GM12878 (cell line): ENCODE data around the gene OGFOD2. TPM values are rescaled to one million over a fixed set of nuclear protein-coding genes. Genes with fewer than 3 reads are reported as not detected.

Experiments used
- ATAC-seq: fragments of 200-7000 bp; cut with Tn5 transposase; 3 replicates; pipeline ENCODE4 v1.9.1; 2020; ENCODE audit warnings: mild to moderate bottlenecking, moderate library complexity
- BruUV-seq: library from RNA; stranded (reverse); fragments of 400-500 nt; replicated peaks from 2 replicates; lab custom pipeline; 2021; lab: Mats Ljungman, UMichigan
- CTCF ChIA-PET: fragments of 300-600 bp; sonication (Branson Sonifier 250); formaldehyde crosslinking; extraction: SDS; loops from one replicate; lab custom pipeline; 2021; ENCODE audit warnings: inconsistent platforms; lab: Yijun Ruan, JAX
- POLR2A ChIA-PET: fragments of 350-600 bp; formaldehyde crosslinking; extraction: SDS; loops from one replicate; lab custom pipeline; 2021; ENCODE audit warnings: inconsistent platforms; lab: Charles Lee
- RAD21 ChIA-PET: fragments of 300-600 bp; sonication (Branson Sonifier 250); formaldehyde crosslinking; loops from one replicate; lab custom pipeline; 2023; ENCODE audit warnings: antibody characterized with exemption; ENCODE audit not compliant: unreplicated experiment; lab: Charles Lee
- SMC1A ChIA-PET: fragments of 300-600 bp; sonication (Branson Sonifier 250); formaldehyde crosslinking; loops from one replicate; lab custom pipeline; 2023; ENCODE audit not compliant: unreplicated experiment, uncharacterized antibody; lab: Charles Lee
- DNase-seq: peaks from one replicate; pipeline ENCODE4 v3.0.0-alpha.2; 2011; ENCODE audit warnings: low read depth, low spot score
- FAIRE-seq: peaks from 3 replicates; lab custom pipeline; 2011; peaks lifted over from hg19 to GRCh38; lab: Jason Lieb, UNC
- H2AFZ ChIP-seq: 2 replicates; pipeline ENCODE4 v1.6.0; 2011; ENCODE audit warnings: low read depth, low read length, control low read depth; ENCODE audit not compliant: control insufficient read depth
- H3K27ac ChIP-seq: 2 replicates; pipeline ENCODE4 v1.5.1; 2011; ENCODE audit warnings: control low read depth; ENCODE audit not compliant: control insufficient read depth, insufficient read depth
- H3K27me3 ChIP-seq, 2 experiments: replicated peaks in 1 of 2; 2 replicates each; pipeline versions ENCODE4 v1.6.0 to v1.6.1; 2011; ENCODE audit warnings: low read length in 1 of 2; ENCODE audit not compliant: control insufficient read depth in 2 of 2, insufficient read depth in 2 of 2
- H3K36me3 ChIP-seq, 2 experiments: 2 replicates each; pipeline ENCODE4 v1.5.1; 2011; ENCODE audit warnings: low read length in 1 of 2; ENCODE audit not compliant: control insufficient read depth in 2 of 2, insufficient read depth in 2 of 2
- H3K4me1 ChIP-seq: 2 replicates; pipeline ENCODE4 v1.6.1; 2011; ENCODE audit warnings: mild to moderate bottlenecking, low read length, moderate library complexity, mixed read lengths; ENCODE audit not compliant: control insufficient read depth, insufficient read depth
- H3K4me2 ChIP-seq: 2 replicates; pipeline ENCODE4 v1.6.0; 2011; ENCODE audit warnings: control low read depth; ENCODE audit not compliant: control insufficient read depth, insufficient read depth
- H3K4me3 ChIP-seq: fragments of 200-600 bp; sonication (generic); 2 replicates; pipeline ENCODE4 v1.5.1; 2016
- H3K79me2 ChIP-seq: 2 replicates; pipeline ENCODE4 v1.6.0; 2011; ENCODE audit warnings: low read length; ENCODE audit not compliant: control insufficient read depth, insufficient read depth
- H3K9ac ChIP-seq: 2 replicates; pipeline ENCODE4 v1.8.0; 2011; ENCODE audit warnings: low read length, control low read depth, mixed read lengths; ENCODE audit not compliant: control insufficient read depth, insufficient read depth
- H3K9me3 ChIP-seq: replicated peaks from 3 replicates; pipeline ENCODE4 v1.5.1; 2011; ENCODE audit warnings: mild to moderate bottlenecking, low read length; ENCODE audit not compliant: control insufficient read depth, insufficient read depth
- H4K20me1 ChIP-seq: 2 replicates; pipeline ENCODE4 v1.6.0; 2011; ENCODE audit not compliant: control insufficient read depth, insufficient read depth
- CHD1 ChIP-seq: IDR thresholded peaks from 2 replicates; pipeline ENCODE4 v1.6.1; 2012; ENCODE audit warnings: low read depth, low read length, improper control_type of control experiment
- IKZF2 ChIP-seq, 2 experiments: fragments of 450-650 bp; IDR thresholded peaks; 2 replicates each; pipeline ENCODE4 v1.6.1; 2017; ENCODE audit warnings: mild to moderate bottlenecking in 2 of 2, moderate library complexity in 2 of 2
- IRF5 ChIP-seq: fragments of 450-650 bp; IDR thresholded peaks from 2 replicates; pipeline ENCODE4 v1.6.1; 2017; ENCODE audit warnings: borderline replicate concordance
- SKIL ChIP-seq: fragments of 450-650 bp; IDR thresholded peaks from 2 replicates; pipeline ENCODE4 v1.6.1; 2017; ENCODE audit warnings: mild to moderate bottlenecking, low read depth, inconsistent platforms; ENCODE audit not compliant: poor library complexity, severe bottlenecking
- SMAD5 ChIP-seq: IDR thresholded peaks from 2 replicates; pipeline ENCODE4 v1.6.1; 2016; ENCODE audit warnings: antibody characterized with exemption, low read depth
- SREBF1 ChIP-seq: IDR thresholded peaks from 2 replicates; pipeline ENCODE4 v1.6.1; 2012; ENCODE audit warnings: mild to moderate bottlenecking, low read length
- SREBF2 ChIP-seq: IDR thresholded peaks from 2 replicates; pipeline ENCODE4 v1.6.1; 2012; ENCODE audit warnings: mild to moderate bottlenecking, low read length
- STAT1 ChIP-seq: fragments of 450-650 bp; conservative IDR thresholded peaks from 2 replicates; pipeline ENCODE4 v1.6.1; 2014; ENCODE audit warnings: antibody characterized with exemption, mild to moderate bottlenecking
- ZBTB11 ChIP-seq: fragments of 450-650 bp; formaldehyde crosslinking; IDR thresholded peaks from 2 replicates; pipeline ENCODE4 v1.5.0; 2022; ENCODE audit warnings: mild to moderate bottlenecking, missing genetic modification characterization
- WGBS: methylation state at CpG from one replicate; pipeline ENCODE4 v1.1.6; 2016; ENCODE audit warnings: low lambda C conversion rate; ENCODE audit not compliant: insufficient replicate concordance, insufficient coverage; ENCODE audit errors: missing lambda C conversion rate; 5-methylcytosine and 5-hydroxymethylcytosine counted together
- in situ Hi-C: fragments of 300-500 bp; cut with MboI; formaldehyde crosslinking; loops from 9 replicates; pipeline ENCODE4 v1.14.3; 2018; ENCODE audit warnings: mixed read lengths
- intact Hi-C: fragments of 100-400 bp; cut with micrococcal nuclease; formaldehyde crosslinking; loops from one replicate; pipeline ENCODE4 v1.14.2; 2022; ENCODE audit not compliant: unreplicated experiment
- polyA plus RNA-seq, 11 experiments: library from polyadenylated mRNA; depleted of rRNA in 4 of 11; unstranded in 6 of 11; stranded (reverse) in 5 of 11; fragments of >200 nt; fragmentation: Nextera tagmentation in 4 of 11; fragmentation: Illumina TruSeq in 1 of 11; extraction: Ambion mirVana in 4 of 11; extraction: Trizol in 1 of 11; gene quantifications; 1 replicate in 1 of 11; 2 replicates in 10 of 11; pipeline versions ENCODE4 v1.2.1 to v1.2.3, GENCODE V29; 2011 to 2016; ENCODE audit warnings: inconsistent platforms in 2 of 11, missing spikeins in 2 of 11, low read depth in 1 of 11
- total RNA-seq, 4 experiments: library from RNA; depleted of rRNA in 3 of 4; stranded (reverse); fragments of >200 nt in 3 of 4; fragmentation: Illumina TruSeq in 1 of 4; extraction: Trizol in 1 of 4; gene quantifications; 2 replicates each; pipeline versions ENCODE4 v1.2.1 to v1.2.3, GENCODE V29; 2013 to 2021

The OGFOD2 gene
- total and polyA plus RNA-seq, 10 of the 15 experiments (the other 5 are each of a cell fraction or from before 2014, with no cell fraction given): 0.93 to 29.2 (median 16.3) TPM

GRCh38 chr12:122998316-122998715 lies 23.3 kb downstream of the OGFOD2 start:
- Histone ChIP-seq H3K27me3 (no peaks in the 10 kb centered on the region; a peak in 1 of 4 replicates), H3K9ac (no peak overlapping the region), H3K4me2 (no peak overlapping the region)
- no peak for FAIRE-seq
- SMC1A ChIA-PET: no interaction called here
- ATAC-seq: no peak
- TF ChIP-seq IRF5 (no peak), SREBF1 (no peak), STAT1 (no peak)
- TF ChIP-seq, all 136 proteins: peak for 0
- Histone ChIP-seq H3K27ac (no peak overlapping the region), H2AFZ (no peak overlapping the region), H3K9me3 (no peaks in the 10 kb centered on the region), H3K4me3 (no peak overlapping the region), H3K79me2 (no peaks in the 10 kb centered on the region), H3K4me1 (peaks cover 7% of the 10 kb centered on the region), H3K36me3 (no peaks in the 10 kb centered on the region), H4K20me1 (no peaks in the 10 kb centered on the region)
- DNase-seq: no peak
- POLR2A ChIA-PET: interaction anchor here (0.7 kb wide), 1 partner anchor 156 kb away, joined by 3 read pairs; no protein-coding TSS in a partner anchor
- WGBS: 45% methylated on average over 4 of the region's 4 CpGs
- no TSS peak for BruUV-seq
- intact Hi-C loops (no loop called here), in situ Hi-C loops (no loop called here)
- CTCF ChIA-PET: interaction anchor here (0.7 kb wide), 1 partner anchor 13 kb away, joined by 3 read pairs; no protein-coding TSS in a partner anchor
- RAD21 ChIA-PET: no interaction called here

- H3K4me2 ChIP-seq: no peak overlapping the region
- TF ChIP-seq SREBF1 (no peak), IKZF2 (IDR thresholded peaks at IDR 0.05) (no peak), CHD1 (no peak), SMAD5 (no peak), SREBF2 (no peak), SKIL (no peak), ZBTB11 (CRISPR knock-in tag) (no peak)
These were observed 24.3 kb downstream of the OGFOD2 start for GRCh38 chr12:122999196-122999946.

More at GRCh38 chr12:122999196-122999946, 24.3 kb downstream of the OGFOD2 start:
- Histone ChIP-seq H3K4me1 (no peaks in the 10 kb centered on the region), H3K9me3 (no peaks in the 10 kb centered on the region), H3K27me3 (no peaks in the 10 kb centered on the region; a peak in 1 of 4 replicates), H3K36me3 (no peaks in the 10 kb centered on the region), H4K20me1 (no peaks in the 10 kb centered on the region), H3K4me3 (no peak overlapping the region), H3K9ac (no peak overlapping the region), H3K27ac (no peak overlapping the region), H3K79me2 (no peaks in the 10 kb centered on the region), H2AFZ (no peak overlapping the region)
- DNase-seq (no peak), FAIRE-seq (no peak), ATAC-seq (no peak)
- no TSS peak for BruUV-seq
- CTCF ChIA-PET: no interaction called here
- in situ Hi-C loops (no loop called here), intact Hi-C loops (no loop called here)
- SMC1A ChIA-PET: no interaction called here
- POLR2A ChIA-PET: no interaction called here
- RAD21 ChIA-PET: no interaction called here
- WGBS: 45% methylated on average over 8 of the region's 8 CpGs
